HEK293T (cell line): ENCODE results near the gene NPAS3.

ENCODE experiments used
- BHLHE40 ChIP-seq: fragments of 450-650 bp; IDR thresholded peaks from 2 replicates; pipeline ENCODE4 v1.6.1; 2016; ENCODE audit warnings: mild to moderate bottlenecking, moderate library complexity, borderline replicate concordance
- FOXA1 ChIP-seq: fragments of 450-650 bp; IDR thresholded peaks from 2 replicates; pipeline ENCODE4 v1.6.1; 2016; ENCODE audit warnings: mild to moderate bottlenecking
- FOXM1 ChIP-seq: fragments of 450-650 bp; IDR thresholded peaks from 2 replicates; pipeline ENCODE4 v1.6.1; 2017; ENCODE audit warnings: mild to moderate bottlenecking, borderline replicate concordance
- SP1 ChIP-seq: fragments of 450-650 bp; IDR thresholded peaks from 2 replicates; pipeline ENCODE4 v1.6.1; 2017
- SUZ12 ChIP-seq: fragments of 450-650 bp; IDR thresholded peaks from 2 replicates; pipeline ENCODE4 v1.6.1; 2016; ENCODE audit warnings: mild to moderate bottlenecking

DNA sequence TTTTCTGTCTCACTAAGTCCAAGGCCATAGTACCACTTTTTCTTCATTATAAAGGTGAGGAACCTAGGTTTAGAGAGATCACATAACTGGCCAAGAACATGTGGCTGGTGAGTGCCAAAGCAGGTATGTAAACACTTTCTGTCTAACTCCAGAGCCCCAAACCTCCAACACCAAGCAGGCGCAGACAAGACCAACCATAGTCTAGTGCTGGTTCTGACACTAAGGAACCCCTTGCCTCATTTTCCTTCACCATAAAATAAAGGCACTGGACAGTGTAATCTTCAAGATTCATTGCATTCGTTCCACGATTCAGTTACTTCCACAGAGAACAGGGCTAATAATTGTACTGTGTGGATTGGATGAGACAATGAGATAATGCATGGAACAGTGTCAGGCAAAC is 71.0 kb downstream of the NPAS3 start:
- TF ChIP-seq SP1 (no peak), BHLHE40 (no peak), FOXM1 (no peak), SUZ12 (no peak), FOXA1 (no peak)
